ENCODE measurements around the gene CLGN. TPM values are rescaled to one million over a fixed set of nuclear protein-coding genes. Genes with fewer than 3 reads are reported as not detected.

The CLGN gene
- total and polyA plus RNA-seq, 10 of the 15 experiments (the other 5 are each of a cell fraction or from before 2014, with no cell fraction given), result 0.11 to 1.0 (median 0.62) TPM

DNA sequence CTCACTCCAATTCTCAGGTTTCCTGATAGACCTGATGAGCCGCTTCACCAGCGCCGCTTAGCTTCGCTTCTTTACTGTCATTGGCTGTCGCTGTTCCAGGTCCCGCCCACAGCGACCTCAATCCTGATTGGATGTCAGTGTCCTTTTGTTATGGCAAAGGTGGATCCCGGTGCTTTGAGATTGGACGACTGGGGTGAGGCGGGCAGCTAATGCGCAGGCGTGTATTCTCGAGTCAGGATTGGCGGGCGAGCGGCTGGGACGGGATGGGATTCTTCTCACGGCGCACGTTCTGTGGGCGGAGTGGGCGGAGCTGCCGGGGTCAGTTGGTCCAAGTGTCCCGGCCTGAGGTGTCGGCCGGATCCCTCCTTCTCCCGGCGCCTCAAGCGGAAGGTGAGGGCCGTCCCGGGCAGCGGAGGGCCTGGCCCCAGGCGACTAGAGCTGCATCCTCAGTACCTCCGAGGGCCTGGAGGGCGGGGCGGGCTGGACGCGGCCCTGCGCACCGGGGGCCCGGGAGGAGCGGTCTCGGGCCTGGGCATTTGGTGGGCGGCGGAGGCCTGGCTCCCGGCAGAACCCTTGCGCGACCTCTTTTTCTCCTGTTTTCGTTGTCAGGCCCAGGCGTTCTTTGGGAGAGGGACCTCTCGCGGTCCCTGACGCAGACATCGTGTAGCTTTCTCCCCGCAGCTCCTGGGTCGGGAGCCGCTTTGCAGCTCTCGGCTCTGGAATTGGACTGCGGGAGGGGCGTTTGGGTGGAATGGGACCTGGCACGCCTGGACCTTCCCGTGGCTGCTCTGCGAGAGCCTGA is 53.9 kb downstream of the CLGN start, which contains the start of gene SCOC (continued):
- TF ChIP-seq, protein P1, sequence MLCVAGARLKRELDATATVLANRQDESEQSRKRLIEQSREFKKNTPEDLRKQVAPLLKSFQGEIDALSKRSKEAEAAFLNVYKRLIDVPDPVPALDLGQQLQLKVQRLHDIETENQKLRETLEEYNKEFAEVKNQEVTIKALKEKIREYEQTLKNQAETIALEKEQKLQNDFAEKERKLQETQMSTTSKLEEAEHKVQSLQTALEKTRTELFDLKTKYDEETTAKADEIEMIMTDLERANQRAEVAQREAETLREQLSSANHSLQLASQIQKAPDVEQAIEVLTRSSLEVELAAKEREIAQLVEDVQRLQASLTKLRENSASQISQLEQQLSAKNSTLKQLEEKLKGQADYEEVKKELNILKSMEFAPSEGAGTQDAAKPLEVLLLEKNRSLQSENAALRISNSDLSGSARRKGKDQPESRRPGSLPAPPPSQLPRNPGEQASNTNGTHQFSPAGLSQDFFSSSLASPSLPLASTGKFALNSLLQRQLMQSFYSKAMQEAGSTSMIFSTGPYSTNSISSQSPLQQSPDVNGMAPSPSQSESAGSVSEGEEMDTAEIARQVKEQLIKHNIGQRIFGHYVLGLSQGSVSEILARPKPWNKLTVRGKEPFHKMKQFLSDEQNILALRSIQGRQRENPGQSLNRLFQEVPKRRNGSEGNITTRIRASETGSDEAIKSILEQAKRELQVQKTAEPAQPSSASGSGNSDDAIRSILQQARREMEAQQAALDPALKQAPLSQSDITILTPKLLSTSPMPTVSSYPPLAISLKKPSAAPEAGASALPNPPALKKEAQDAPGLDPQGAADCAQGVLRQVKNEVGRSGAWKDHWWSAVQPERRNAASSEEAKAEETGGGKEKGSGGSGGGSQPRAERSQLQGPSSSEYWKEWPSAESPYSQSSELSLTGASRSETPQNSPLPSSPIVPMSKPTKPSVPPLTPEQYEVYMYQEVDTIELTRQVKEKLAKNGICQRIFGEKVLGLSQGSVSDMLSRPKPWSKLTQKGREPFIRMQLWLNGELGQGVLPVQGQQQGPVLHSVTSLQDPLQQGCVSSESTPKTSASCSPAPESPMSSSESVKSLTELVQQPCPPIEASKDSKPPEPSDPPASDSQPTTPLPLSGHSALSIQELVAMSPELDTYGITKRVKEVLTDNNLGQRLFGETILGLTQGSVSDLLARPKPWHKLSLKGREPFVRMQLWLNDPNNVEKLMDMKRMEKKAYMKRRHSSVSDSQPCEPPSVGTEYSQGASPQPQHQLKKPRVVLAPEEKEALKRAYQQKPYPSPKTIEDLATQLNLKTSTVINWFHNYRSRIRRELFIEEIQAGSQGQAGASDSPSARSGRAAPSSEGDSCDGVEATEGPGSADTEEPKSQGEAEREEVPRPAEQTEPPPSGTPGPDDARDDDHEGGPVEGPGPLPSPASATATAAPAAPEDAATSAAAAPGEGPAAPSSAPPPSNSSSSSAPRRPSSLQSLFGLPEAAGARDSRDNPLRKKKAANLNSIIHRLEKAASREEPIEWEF (IDR thresholded peaks at IDR 0.05; ENCODE audit: insufficient replicate concordance, low read depth, low read length), result no peak
- no peak; the same call in 1 of the 2 replicates for TF ChIP-seq HCFC1 (IDR thresholded peaks at IDR 0.05; ENCODE audit: low read length)
- TF ChIP-seq SREBF2 (IDR thresholded peaks at IDR 0.05; ENCODE audit: low read length), result no peak
- TF ChIP-seq, protein P2, sequence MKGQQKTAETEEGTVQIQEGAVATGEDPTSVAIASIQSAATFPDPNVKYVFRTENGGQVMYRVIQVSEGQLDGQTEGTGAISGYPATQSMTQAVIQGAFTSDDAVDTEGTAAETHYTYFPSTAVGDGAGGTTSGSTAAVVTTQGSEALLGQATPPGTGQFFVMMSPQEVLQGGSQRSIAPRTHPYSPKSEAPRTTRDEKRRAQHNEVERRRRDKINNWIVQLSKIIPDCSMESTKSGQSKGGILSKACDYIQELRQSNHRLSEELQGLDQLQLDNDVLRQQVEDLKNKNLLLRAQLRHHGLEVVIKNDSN (IDR thresholded peaks at IDR 0.05; ENCODE audit: borderline replicate concordance, extremely low read length, insufficient read depth, low read depth, low read length), result no peak
- peak; percentile 32 for TF ChIP-seq FOS (IDR thresholded peaks at IDR 0.05; ENCODE audit: borderline replicate concordance, extremely low read depth, insufficient read length)
- TF ChIP-seq, protein P3, sequence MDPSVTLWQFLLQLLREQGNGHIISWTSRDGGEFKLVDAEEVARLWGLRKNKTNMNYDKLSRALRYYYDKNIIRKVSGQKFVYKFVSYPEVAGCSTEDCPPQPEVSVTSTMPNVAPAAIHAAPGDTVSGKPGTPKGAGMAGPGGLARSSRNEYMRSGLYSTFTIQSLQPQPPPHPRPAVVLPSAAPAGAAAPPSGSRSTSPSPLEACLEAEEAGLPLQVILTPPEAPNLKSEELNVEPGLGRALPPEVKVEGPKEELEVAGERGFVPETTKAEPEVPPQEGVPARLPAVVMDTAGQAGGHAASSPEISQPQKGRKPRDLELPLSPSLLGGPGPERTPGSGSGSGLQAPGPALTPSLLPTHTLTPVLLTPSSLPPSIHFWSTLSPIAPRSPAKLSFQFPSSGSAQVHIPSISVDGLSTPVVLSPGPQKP (IDR thresholded peaks at IDR 0.05; ENCODE audit: low read depth, low read length), result no peak
- no peak for TF ChIP-seq MTA2 (IDR thresholded peaks at IDR 0.05; ENCODE audit: low read depth)
